Measurements from ENCODE around the gene DDA1. TPM values are rescaled to one million over a fixed set of nuclear protein-coding genes. Genes with fewer than 3 reads are reported as not detected.

Gene DDA1
- total RNA-seq, 1 donor, result 16.8 TPM

GRCh38 chr19:17331045-17331558 is 21.7 kb downstream of the DDA1 start:
- TF ChIP-seq CTCF (IDR thresholded peaks at IDR 0.05; ENCODE audit: insufficient read depth, low read depth, low read length), result no peak

GRCh38 chr19:17332360-17332676 is 23.0 kb downstream of the DDA1 start:
- no peak for DNase-seq (ENCODE audit: low read depth)
- no peak for TF ChIP-seq CTCF (IDR thresholded peaks at IDR 0.05; ENCODE audit: insufficient read depth, low read depth, low read length)
- H3K4me3 ChIP-seq (ENCODE audit: low read depth, low read length), result no peak overlapping the region

More at GRCh38 chr19:17331045-17331558, 21.7 kb downstream of the DDA1 start:
- DNase-seq (ENCODE audit: low read depth), result no peak
- no peak overlapping the region for H3K4me3 ChIP-seq (ENCODE audit: low read depth, low read length)

DNA sequence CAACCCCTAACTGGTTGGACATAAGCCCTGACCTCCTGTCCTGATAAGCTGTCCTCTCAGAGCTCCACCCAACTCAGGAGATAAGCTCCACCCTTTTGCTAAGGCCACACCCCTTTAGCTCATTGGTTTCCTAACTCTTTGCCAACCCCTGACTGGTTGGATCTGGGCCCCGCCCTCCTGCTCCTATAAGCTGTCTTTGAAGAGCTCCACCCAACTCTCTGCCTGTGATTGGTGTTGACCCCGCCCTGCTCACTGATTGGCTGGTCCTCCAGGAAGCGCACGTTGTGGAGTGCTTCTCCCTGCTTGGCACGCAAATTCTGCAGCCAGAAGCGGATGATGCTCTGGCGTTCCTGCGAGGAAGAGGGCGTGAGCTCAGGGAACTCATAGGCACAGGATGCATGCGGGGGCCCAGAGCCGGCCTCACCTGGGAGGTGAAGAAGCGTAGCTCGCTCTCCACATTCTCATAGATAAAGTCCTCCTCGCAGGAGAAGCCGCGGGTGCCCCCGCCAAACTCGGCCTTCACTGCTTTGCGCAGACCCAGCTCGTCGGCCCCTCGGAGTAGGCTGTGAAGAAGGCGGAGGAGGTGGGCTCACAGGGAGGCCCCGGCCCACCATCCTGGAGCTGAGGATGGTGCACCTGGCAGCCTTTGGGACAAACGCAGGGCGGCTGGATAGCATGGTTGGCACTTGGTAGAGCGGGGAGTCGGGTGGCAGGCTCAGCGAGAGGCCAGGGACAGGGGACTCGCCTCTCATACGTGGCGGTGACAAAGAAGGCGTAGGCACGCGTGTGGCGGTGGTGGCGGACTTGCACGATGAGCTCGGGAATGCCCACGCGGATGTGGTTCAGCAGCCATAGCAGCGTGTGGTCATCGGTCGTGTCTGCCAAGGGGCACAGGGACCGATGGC is 23.6 kb downstream of the DDA1 start:
- no peak overlapping the region for H3K4me3 ChIP-seq (ENCODE audit: low read depth, low read length)
- no peak for TF ChIP-seq CTCF (IDR thresholded peaks at IDR 0.05; ENCODE audit: insufficient read depth, low read depth, low read length)
- DNase-seq (ENCODE audit: low read depth), result peak; percentile 63

GRCh38 chr19:17333611-17334413 is 24.4 kb downstream of the DDA1 start:
- peak; percentile 68 for DNase-seq (ENCODE audit: low read depth)
- H3K4me3 ChIP-seq (ENCODE audit: low read depth, low read length), result peak overlapping the region; percentile 73
- no peak for TF ChIP-seq CTCF (IDR thresholded peaks at IDR 0.05; ENCODE audit: insufficient read depth, low read depth, low read length)

- DNase-seq (ENCODE audit: low read depth), result peak; percentile 98
- H3K4me3 ChIP-seq (ENCODE audit: low read depth, low read length), result peak within 1 kb of the TSS; percentile 73
- no peak for TF ChIP-seq CTCF (IDR thresholded peaks at IDR 0.05; ENCODE audit: insufficient read depth, low read depth, low read length)
These were observed 25.3 kb downstream of the DDA1 start, which contains the start of gene ANO8 for GRCh38 chr19:17334414-17335409. Gene ANO8 (minus strand): TSS chr19:17334855. CDS start chr19:17334670, 185 bp downstream.

DNA sequence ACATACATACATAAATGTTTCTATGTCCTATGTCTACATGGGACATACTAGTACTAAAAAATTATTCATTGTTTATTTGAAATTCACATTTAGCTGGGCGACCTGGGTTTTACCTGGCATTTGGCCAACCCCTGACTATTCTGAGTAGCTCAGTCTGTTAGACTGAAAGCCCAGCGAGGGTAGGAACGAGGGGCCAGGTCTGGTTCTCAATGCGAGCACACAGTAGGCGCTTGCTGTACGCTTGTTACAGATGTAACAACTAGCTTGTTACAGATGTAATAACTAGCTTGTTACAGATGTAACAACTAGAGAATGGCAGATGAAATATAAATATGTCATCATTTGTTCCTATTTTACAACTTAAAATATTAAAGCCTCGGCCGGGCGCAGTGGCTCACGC is 26.2 kb downstream of the DDA1 start:
- no peak overlapping the region for H3K4me3 ChIP-seq (ENCODE audit: low read depth, low read length)
- no peak for DNase-seq (ENCODE audit: low read depth)

More for the DNA sequence above, 26.2 kb downstream of the DDA1 start:
- no peak for TF ChIP-seq CTCF (IDR thresholded peaks at IDR 0.05; ENCODE audit: insufficient read depth, low read depth, low read length)
